Nephron progenitor cell (in vitro differentiated cells): ENCODE results near the gene MYO5B.
A peak's percentile ranks its signal among the peaks of the same experiment; 100 is the strongest.

Source experiments
- DNase-seq: peaks from one replicate; pipeline ENCODE4 v3.0.0; 2021
- H3K27ac Mint-ChIP-seq: 2 replicates; pipeline ENCODE4 v1.8.0; 2021; ENCODE audit warnings: mild to moderate bottlenecking, moderate library complexity, mixed read lengths
- H3K27me3 Mint-ChIP-seq: 2 replicates; pipeline ENCODE4 v1.8.0; 2021; ENCODE audit warnings: mild to moderate bottlenecking, low read depth, mixed read lengths; ENCODE audit not compliant: poor library complexity
- H3K36me3 Mint-ChIP-seq: 2 replicates; pipeline ENCODE4 v1.8.0; 2021; ENCODE audit warnings: low read depth, mixed read lengths
- H3K4me1 Mint-ChIP-seq: 2 replicates; pipeline ENCODE4 v1.8.0; 2021; ENCODE audit warnings: mixed read lengths
- H3K4me3 Mint-ChIP-seq: 2 replicates; pipeline ENCODE4 v1.8.0; 2021; ENCODE audit warnings: mild to moderate bottlenecking, moderate library complexity, mixed read lengths
- H3K9me3 Mint-ChIP-seq: 2 replicates; pipeline ENCODE4 v1.8.0; 2021; ENCODE audit warnings: mild to moderate bottlenecking, moderate library complexity, mixed read lengths
- TF ChIP-seq, protein P1 (sequence below): fragments of 200-600 bp; sonication (generic); IDR thresholded peaks from 2 replicates; pipeline ENCODE4 v1.5.0; 2021; ENCODE audit warnings: antibody characterized with exemption

The MYO5B gene

GRCh38 chr18:49910019-49910418, 284.9 kb downstream of the MYO5B start:
- Mint-ChIP-seq H3K9me3 (peaks cover 11% of the 10 kb centered on the region), H3K4me1 (peaks cover 32% of the 10 kb centered on the region), H3K4me3 (no peak overlapping the region), H3K36me3 (no peaks in the 10 kb centered on the region), H3K27ac (no peak overlapping the region), H3K27me3 (peaks cover 3% of the 10 kb centered on the region)
- TF ChIP-seq, protein P1, sequence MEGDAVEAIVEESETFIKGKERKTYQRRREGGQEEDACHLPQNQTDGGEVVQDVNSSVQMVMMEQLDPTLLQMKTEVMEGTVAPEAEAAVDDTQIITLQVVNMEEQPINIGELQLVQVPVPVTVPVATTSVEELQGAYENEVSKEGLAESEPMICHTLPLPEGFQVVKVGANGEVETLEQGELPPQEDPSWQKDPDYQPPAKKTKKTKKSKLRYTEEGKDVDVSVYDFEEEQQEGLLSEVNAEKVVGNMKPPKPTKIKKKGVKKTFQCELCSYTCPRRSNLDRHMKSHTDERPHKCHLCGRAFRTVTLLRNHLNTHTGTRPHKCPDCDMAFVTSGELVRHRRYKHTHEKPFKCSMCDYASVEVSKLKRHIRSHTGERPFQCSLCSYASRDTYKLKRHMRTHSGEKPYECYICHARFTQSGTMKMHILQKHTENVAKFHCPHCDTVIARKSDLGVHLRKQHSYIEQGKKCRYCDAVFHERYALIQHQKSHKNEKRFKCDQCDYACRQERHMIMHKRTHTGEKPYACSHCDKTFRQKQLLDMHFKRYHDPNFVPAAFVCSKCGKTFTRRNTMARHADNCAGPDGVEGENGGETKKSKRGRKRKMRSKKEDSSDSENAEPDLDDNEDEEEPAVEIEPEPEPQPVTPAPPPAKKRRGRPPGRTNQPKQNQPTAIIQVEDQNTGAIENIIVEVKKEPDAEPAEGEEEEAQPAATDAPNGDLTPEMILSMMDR: no peak
- no peak for DNase-seq

GRCh38 chr18:49907346-49907929, 287.5 kb downstream of the MYO5B start:
- peaks cover 3% of the 10 kb centered on the region for H3K27me3 Mint-ChIP-seq
- TF ChIP-seq, protein P1: no peak
- no peak overlapping the region for H3K27ac Mint-ChIP-seq
- DNase-seq: peak; percentile 14
- H3K4me1 Mint-ChIP-seq: peaks cover 34% of the 10 kb centered on the region
- peaks cover 3% of the 10 kb centered on the region for H3K36me3 Mint-ChIP-seq
- no peak overlapping the region for H3K4me3 Mint-ChIP-seq
- H3K9me3 Mint-ChIP-seq: peaks cover under 1% of the 10 kb centered on the region

GRCh38 chr18:49905771-49906170, 289.2 kb downstream of the MYO5B start:
- Mint-ChIP-seq H3K36me3 (peaks cover 3% of the 10 kb centered on the region), H3K4me3 (no peak overlapping the region), H3K27me3 (no peaks in the 10 kb centered on the region), H3K4me1 (peaks cover 27% of the 10 kb centered on the region), H3K9me3 (no peaks in the 10 kb centered on the region), H3K27ac (no peak overlapping the region)
- no peak for DNase-seq
- TF ChIP-seq, protein P1: no peak

GRCh38 chr18:49904871-49905555, 289.9 kb downstream of the MYO5B start:
- no peak overlapping the region for H3K4me3 Mint-ChIP-seq
- no peak for DNase-seq
- H3K27me3 Mint-ChIP-seq: no peaks in the 10 kb centered on the region
- no peaks in the 10 kb centered on the region for H3K9me3 Mint-ChIP-seq
- peaks cover 27% of the 10 kb centered on the region for H3K4me1 Mint-ChIP-seq
- H3K36me3 Mint-ChIP-seq: peaks cover 3% of the 10 kb centered on the region
- H3K27ac Mint-ChIP-seq: no peak overlapping the region
- TF ChIP-seq, protein P1: no peak

DNA sequence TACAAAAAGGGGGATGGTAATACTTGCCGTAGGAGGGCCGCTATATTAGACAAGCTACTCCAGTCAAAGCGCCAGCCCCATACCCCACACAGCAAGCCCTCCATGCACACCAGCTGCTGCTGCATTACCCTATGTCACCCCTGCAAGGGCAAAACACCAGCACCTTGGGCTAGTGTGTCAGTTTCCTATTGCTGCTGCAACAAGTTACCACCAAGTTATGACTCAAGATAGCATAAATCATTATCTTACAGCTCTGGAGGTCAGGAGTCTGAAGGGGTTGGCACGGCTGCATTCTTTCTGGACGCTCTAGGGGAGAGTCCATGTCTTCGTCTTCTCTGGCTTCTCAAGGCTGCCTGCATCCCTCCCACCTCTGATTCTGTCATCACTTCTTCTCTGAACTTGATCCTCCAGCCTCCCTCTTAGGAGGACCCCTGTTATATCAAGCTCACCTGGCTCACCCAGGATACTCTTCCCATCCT, 293.0 kb downstream of the MYO5B start:
- no peak for DNase-seq
- Mint-ChIP-seq H3K27me3 (no peaks in the 10 kb centered on the region), H3K4me3 (no peak overlapping the region), H3K4me1 (peaks cover 17% of the 10 kb centered on the region), H3K27ac (no peak overlapping the region), H3K36me3 (peaks cover 3% of the 10 kb centered on the region), H3K9me3 (no peaks in the 10 kb centered on the region)
- TF ChIP-seq, protein P1: no peak
